WTC11 (cell line): ENCODE results near the gene UGT1A10. TPM values are rescaled to one million over a fixed set of nuclear protein-coding genes. Genes with fewer than 3 reads are reported as not detected.

Source experiments
- ATAC-seq: fragments of 200-7000 bp; cut with Tn5 transposase; 2 replicates; pipeline ENCODE4 v1.10.0; 2021; ENCODE audit warnings: mild to moderate bottlenecking, moderate library complexity
- CTCF ChIA-PET: fragments of 300-600 bp; sonication (Branson Sonifier 250); formaldehyde crosslinking; loops from one replicate; lab custom pipeline; 2021; ENCODE audit warnings: antibody characterized with exemption; lab: Charles Lee
- POLR2A ChIA-PET: fragments of 350-600 bp; sonication (Branson Sonifier 250); formaldehyde crosslinking; loops from one replicate; lab custom pipeline; 2021; ENCODE audit warnings: antibody characterized with exemption; lab: Charles Lee
- DNase-seq: peaks from one replicate; pipeline ENCODE4 v3.0.0; 2021; ENCODE audit warnings: low spot score
- H3K27ac Mint-ChIP-seq: 2 replicates; pipeline ENCODE4 v1.8.0; 2021; ENCODE audit warnings: mixed read lengths
- H3K27me3 Mint-ChIP-seq: 2 replicates; pipeline ENCODE4 v1.8.0; 2021; ENCODE audit warnings: low read depth, mild to moderate bottlenecking, moderate library complexity, mixed read lengths
- H3K36me3 Mint-ChIP-seq: 2 replicates; pipeline ENCODE4 v1.8.0; 2021; ENCODE audit warnings: mixed read lengths
- H3K4me1 Mint-ChIP-seq: 2 replicates; pipeline ENCODE4 v1.8.0; 2022; ENCODE audit warnings: mixed read lengths
- H3K4me3 Mint-ChIP-seq: 2 replicates; pipeline ENCODE4 v1.8.0; 2021; ENCODE audit warnings: mild to moderate bottlenecking, moderate library complexity, mixed read lengths
- H3K9me3 Mint-ChIP-seq: 2 replicates; pipeline ENCODE4 v1.8.0; 2021; ENCODE audit warnings: mixed read lengths
- CREB1 ChIP-seq: sonication (generic); formaldehyde crosslinking; IDR thresholded peaks from 2 replicates; pipeline ENCODE4 v1.8.0; 2023; ENCODE audit warnings: mild to moderate bottlenecking, missing genetic modification reagents
- E2F4 ChIP-seq: sonication (generic); formaldehyde crosslinking; IDR thresholded peaks from 2 replicates; pipeline ENCODE4 v1.8.1; 2022; ENCODE audit warnings: low read depth, mild to moderate bottlenecking, moderate library complexity, missing genetic modification reagents, borderline replicate concordance
- ELF4 ChIP-seq: sonication (generic); formaldehyde crosslinking; IDR thresholded peaks from 2 replicates; pipeline ENCODE4 v1.8.1; 2022; ENCODE audit warnings: low read depth, mild to moderate bottlenecking, moderate library complexity, missing genetic modification reagents
- FOXK1 ChIP-seq: sonication (generic); formaldehyde crosslinking; IDR thresholded peaks from 2 replicates; pipeline ENCODE4 v1.8.0; 2022; ENCODE audit warnings: mild to moderate bottlenecking, moderate library complexity, missing genetic modification reagents
- GABPB1 ChIP-seq: sonication (generic); formaldehyde crosslinking; IDR thresholded peaks from 2 replicates; pipeline ENCODE4 v1.8.1; 2023; ENCODE audit warnings: mild to moderate bottlenecking, missing genetic modification reagents
- JAZF1 ChIP-seq: fragments of 250-450 bp; sonication (Bioruptor Pico); IDR thresholded peaks from 2 replicates; pipeline ENCODE4 v1.9.0; 2021; ENCODE audit warnings: moderate library complexity, mild to moderate bottlenecking, inconsistent platforms
- NR1H2 ChIP-seq: sonication (generic); formaldehyde crosslinking; IDR thresholded peaks from 2 replicates; pipeline ENCODE4 v1.9.0; 2021; ENCODE audit warnings: mild to moderate bottlenecking, moderate library complexity, missing genetic modification reagents
- OVOL2 ChIP-seq: fragments of 250-450 bp; sonication (Bioruptor Pico); IDR thresholded peaks from 2 replicates; pipeline ENCODE4 v1.9.0; 2021; ENCODE audit warnings: mild to moderate bottlenecking, borderline replicate concordance
- PREB ChIP-seq: sonication (generic); formaldehyde crosslinking; IDR thresholded peaks from 2 replicates; pipeline ENCODE4 v1.8.1; 2022; ENCODE audit warnings: mild to moderate bottlenecking, missing genetic modification reagents, moderate library complexity, borderline replicate concordance
- SP1 ChIP-seq: sonication (generic); formaldehyde crosslinking; conservative IDR thresholded peaks from 2 replicates; pipeline ENCODE4 v1.8.1; 2022; ENCODE audit warnings: missing genetic modification reagents
- TP53 ChIP-seq: sonication (generic); formaldehyde crosslinking; IDR thresholded peaks from 2 replicates; pipeline ENCODE4 v1.8.1; 2023; ENCODE audit warnings: mild to moderate bottlenecking, missing genetic modification reagents
- ZNF138 ChIP-seq: sonication (generic); formaldehyde crosslinking; conservative IDR thresholded peaks from 2 replicates; pipeline ENCODE4 v1.8.1; 2022; ENCODE audit warnings: mild to moderate bottlenecking, moderate library complexity, missing genetic modification reagents
- ZNF219 ChIP-seq: sonication (generic); formaldehyde crosslinking; IDR thresholded peaks from 2 replicates; pipeline ENCODE4 v1.8.0; 2023; ENCODE audit warnings: missing genetic modification reagents, mild to moderate bottlenecking, borderline replicate concordance
- ZNF423 ChIP-seq: fragments of 250-450 bp; sonication (Bioruptor Pico); IDR thresholded peaks from 2 replicates; pipeline ENCODE4 v2.1.2; 2022; ENCODE audit warnings: mild to moderate bottlenecking, moderate library complexity
- ZSCAN18 ChIP-seq: fragments of 250-450 bp; sonication (Bioruptor Pico); IDR thresholded peaks from 2 replicates; pipeline ENCODE4 v2.1.2; 2022; ENCODE audit warnings: mild to moderate bottlenecking, moderate library complexity
- total RNA-seq: library from RNA; stranded (reverse); gene quantifications from 3 replicates; pipeline ENCODE4 v1.2.3, GENCODE V29; 2021
- TF ChIP-seq, protein P1 (sequence below): fragments of 250-450 bp; sonication (Bioruptor Pico); conservative IDR thresholded peaks from 2 replicates; pipeline ENCODE4 v1.9.0; 2021; ENCODE audit warnings: mild to moderate bottlenecking
- TF ChIP-seq, protein P2 (sequence below): sonication (generic); formaldehyde crosslinking; IDR thresholded peaks from 2 replicates; pipeline ENCODE4 v1.8.0; 2022; ENCODE audit warnings: mild to moderate bottlenecking, missing genetic modification reagents
- TF ChIP-seq, protein P3 (sequence below): fragments of 200-600 bp; IDR thresholded peaks from 2 replicates; pipeline ENCODE4 v1.8.0; 2022; ENCODE audit warnings: antibody characterized with exemption

Gene UGT1A10
- total RNA-seq, 1 experiment from 2014 or later = not detected

GRCh38 chr2:233651430-233651829 lies 15.2 kb downstream of the UGT1A10 start:
- Mint-ChIP-seq H3K4me3 (no peak overlapping the region), H3K36me3 (peaks cover 15% of the 10 kb centered on the region), H3K27ac (no peak overlapping the region), H3K4me1 (no peaks in the 10 kb centered on the region), H3K9me3 (peaks cover 18% of the 10 kb centered on the region), H3K27me3 (peaks cover 5% of the 10 kb centered on the region)
- DNase-seq (no peak), ATAC-seq (no peak)
- CTCF ChIA-PET = no interaction called here
- POLR2A ChIA-PET = no interaction called here
- no peak for TF ChIP-seq TP53 (CRISPR knock-in tag)

GRCh38 chr2:233654501-233654900 lies 18.3 kb downstream of the UGT1A10 start:
- TF ChIP-seq, protein P1, sequence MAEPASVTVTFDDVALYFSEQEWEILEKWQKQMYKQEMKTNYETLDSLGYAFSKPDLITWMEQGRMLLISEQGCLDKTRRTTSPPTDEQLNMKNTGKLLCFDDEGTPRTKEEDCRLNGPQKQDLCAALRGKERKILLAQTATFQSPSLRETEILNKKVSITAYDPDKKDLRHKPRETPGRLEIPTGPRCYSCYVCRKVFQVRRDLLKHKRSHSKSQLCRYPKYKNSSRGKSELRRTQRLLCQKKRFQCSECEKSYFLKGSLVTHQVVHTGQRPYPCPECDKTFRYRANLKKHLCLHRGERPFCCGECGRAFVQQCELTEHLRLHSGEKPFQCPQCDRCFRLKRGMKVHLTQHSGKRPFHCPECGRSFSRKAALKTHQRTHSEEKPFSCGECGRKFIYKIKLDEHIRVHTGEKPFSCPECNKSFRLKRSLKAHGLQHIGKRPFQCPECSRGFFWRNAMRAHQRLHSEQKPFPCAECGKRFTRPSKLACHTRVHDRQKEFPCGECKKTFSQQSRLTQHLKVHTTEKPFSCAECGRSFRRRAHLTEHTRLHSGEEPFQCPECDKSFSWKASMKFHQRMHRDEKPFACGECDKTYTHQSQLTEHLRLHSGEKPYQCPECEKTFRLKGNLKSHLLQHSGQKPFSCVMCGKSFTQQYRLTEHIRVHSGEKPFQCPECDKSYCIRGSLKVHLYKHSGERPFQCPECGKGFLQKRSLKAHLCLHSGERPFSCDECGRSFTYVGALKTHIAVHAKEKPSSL (CRISPR knock-in tag) = no peak
- TF ChIP-seq SP1 (CRISPR knock-in tag) = no peak
- H3K9me3 Mint-ChIP-seq = no peaks in the 10 kb centered on the region
- H3K4me1 Mint-ChIP-seq = no peaks in the 10 kb centered on the region
- ATAC-seq = no peak
- ChIA-PET POLR2A (no interaction called here), CTCF (no interaction called here)
- no peaks in the 10 kb centered on the region for H3K36me3 Mint-ChIP-seq
- H3K4me3 Mint-ChIP-seq = no peak overlapping the region
- H3K27me3 Mint-ChIP-seq = no peaks in the 10 kb centered on the region; the same call in 1 of the 2 replicates
- no peak for DNase-seq
- no peak overlapping the region for H3K27ac Mint-ChIP-seq

GRCh38 chr2:233655043-233655442 lies 18.8 kb downstream of the UGT1A10 start:
- CTCF ChIA-PET = no interaction called here
- no peaks in the 10 kb centered on the region; the same call in 1 of the 2 replicates for H3K27me3 Mint-ChIP-seq
- TF ChIP-seq JAZF1 = no peak
- TF ChIP-seq, protein P2, sequence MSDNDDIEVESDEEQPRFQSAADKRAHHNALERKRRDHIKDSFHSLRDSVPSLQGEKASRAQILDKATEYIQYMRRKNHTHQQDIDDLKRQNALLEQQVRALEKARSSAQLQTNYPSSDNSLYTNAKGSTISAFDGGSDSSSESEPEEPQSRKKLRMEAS (CRISPR knock-in tag) = no peak
- no peak for TF ChIP-seq NR1H2
- no peak for TF ChIP-seq ZSCAN18 (CRISPR knock-in tag)
- TF ChIP-seq, protein P3, sequence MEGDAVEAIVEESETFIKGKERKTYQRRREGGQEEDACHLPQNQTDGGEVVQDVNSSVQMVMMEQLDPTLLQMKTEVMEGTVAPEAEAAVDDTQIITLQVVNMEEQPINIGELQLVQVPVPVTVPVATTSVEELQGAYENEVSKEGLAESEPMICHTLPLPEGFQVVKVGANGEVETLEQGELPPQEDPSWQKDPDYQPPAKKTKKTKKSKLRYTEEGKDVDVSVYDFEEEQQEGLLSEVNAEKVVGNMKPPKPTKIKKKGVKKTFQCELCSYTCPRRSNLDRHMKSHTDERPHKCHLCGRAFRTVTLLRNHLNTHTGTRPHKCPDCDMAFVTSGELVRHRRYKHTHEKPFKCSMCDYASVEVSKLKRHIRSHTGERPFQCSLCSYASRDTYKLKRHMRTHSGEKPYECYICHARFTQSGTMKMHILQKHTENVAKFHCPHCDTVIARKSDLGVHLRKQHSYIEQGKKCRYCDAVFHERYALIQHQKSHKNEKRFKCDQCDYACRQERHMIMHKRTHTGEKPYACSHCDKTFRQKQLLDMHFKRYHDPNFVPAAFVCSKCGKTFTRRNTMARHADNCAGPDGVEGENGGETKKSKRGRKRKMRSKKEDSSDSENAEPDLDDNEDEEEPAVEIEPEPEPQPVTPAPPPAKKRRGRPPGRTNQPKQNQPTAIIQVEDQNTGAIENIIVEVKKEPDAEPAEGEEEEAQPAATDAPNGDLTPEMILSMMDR = no peak
- TF ChIP-seq GABPB1 (CRISPR knock-in tag) = no peak
- TF ChIP-seq OVOL2 (CRISPR knock-in tag) = no peak
- TF ChIP-seq, protein P1 (CRISPR knock-in tag) = no peak
- TF ChIP-seq FOXK1 = no peak
- TF ChIP-seq CREB1 (CRISPR knock-in tag) = no peak
- no peak for TF ChIP-seq E2F4 (CRISPR knock-in tag)
- TF ChIP-seq ZNF219 (CRISPR knock-in tag) = no peak
- TF ChIP-seq ELF4 = no peak
- TF ChIP-seq PREB (CRISPR knock-in tag) = no peak
- TF ChIP-seq ZNF138 (CRISPR knock-in tag) = no peak
- no peak for TF ChIP-seq ZNF423 (CRISPR knock-in tag)

More at GRCh38 chr2:233655043-233655442, 18.8 kb downstream of the UGT1A10 start:
- Mint-ChIP-seq H3K27ac (no peak overlapping the region), H3K9me3 (no peaks in the 10 kb centered on the region), H3K4me3 (no peak overlapping the region), H3K36me3 (no peaks in the 10 kb centered on the region), H3K4me1 (no peaks in the 10 kb centered on the region)
- ATAC-seq (no peak), DNase-seq (no peak)
- POLR2A ChIA-PET = no interaction called here
